Measurements from ENCODE around the gene HDAC7.

Gene HDAC7

DNA sequence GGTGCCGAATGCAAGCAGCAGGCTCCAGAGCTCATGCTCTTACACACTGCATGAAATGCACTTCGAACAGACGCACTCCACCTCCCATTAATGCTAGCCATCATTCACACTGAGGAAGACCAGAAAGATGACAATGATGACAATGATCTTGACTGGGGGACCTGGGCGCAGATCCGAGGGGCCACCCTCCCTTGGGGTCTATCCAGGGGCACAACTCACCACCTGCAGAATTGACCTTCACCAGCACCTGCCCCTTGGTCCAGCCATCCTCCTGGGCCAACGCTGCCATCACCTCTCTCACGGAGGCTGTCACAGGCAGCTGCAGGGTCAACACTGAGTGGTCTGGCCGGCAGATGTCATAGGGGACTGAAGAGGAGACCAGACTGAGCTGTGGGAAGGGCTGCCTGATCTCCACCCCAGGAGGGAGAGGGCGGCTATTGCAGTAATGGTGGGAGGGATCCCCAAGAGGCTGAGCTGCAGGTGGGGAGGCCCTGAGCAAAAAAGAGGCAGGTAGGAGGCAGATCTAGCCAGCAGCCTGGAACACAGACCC is 76.3 kb downstream of the HDAC7 start:
- no peak for FAIRE-seq

- no peak for FAIRE-seq
These were observed 77.4 kb downstream of the HDAC7 start for GRCh38 chr12:47742253-47742825.

DNA sequence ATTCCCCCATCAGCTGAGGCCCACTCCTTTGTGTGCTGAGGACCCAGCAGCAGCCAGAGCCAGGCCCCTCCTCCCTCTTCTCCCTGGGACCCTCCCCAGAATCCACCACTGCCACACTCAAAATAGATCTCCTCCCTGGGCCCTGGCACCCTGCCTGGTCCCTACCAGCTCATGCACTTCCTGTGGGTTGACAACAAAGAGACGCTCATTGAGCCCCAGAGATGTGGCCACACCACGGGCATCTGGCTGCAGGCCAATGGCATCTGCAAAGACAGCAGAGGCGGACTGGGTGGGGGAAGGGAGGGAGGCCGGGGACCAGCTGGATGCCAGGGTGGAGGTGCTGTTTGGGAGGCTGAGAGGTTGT is 78.4 kb downstream of the HDAC7 start:
- no peak for FAIRE-seq

DNA sequence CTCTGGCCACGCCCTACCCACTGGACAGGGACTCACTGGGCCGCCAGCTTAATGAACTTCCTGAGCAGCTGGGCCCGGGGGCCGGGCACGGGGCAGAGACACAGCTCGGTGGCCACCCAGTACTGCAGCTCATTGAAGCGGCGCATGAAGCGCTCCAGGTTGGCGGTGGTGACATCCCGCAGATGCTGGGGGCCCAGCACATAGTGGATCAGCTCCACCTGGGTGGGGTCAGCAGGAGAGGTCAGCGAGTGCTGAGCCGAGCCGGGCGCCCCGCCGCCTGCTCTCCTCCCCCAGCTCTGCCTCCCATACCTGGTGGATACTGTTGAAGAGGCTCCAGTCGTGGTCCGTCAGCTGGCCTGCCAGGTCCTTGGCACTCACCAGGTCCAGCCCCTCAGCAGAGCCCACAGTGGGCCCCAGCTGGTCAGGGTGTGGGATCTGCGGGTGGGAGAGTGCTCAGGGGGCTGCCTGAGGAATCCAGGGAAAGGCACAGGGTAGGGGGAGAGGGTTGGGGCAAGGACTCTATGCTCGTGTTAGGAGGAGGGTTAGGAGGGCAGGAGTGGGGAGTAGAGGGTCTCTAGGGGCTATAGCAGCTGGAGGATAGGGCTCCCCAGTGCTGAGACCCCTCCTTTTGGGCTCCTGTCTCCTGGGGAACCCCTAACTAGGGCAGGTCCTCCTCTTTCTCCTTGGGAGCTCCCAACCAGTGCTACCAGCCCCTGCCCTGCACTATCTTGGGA is 78.9 kb downstream of the HDAC7 start:
- FAIRE-seq, result no peak

DNA sequence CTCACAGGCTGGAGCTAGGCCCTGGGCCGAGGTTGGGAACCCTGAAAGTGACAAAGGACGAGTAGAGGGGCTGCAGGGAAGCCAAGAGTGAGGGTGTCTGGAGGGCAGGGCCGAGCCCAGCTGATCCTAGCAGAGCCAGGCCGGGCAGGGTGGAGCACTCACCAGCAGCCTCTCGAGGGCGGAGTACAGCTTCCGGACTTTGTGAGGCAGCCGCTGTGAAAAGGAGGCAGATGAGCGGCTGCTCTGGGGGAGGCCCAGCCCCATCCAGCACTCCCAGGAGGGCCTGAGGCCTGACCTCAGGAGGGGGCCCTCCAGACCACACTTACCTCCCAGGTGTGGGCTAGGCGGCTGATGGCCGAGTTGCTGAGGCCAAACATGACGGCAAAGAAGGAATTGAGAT is 79.7 kb downstream of the HDAC7 start:
- FAIRE-seq, result no peak

GRCh38 chr12:47739297-47739696 is 80.4 kb downstream of the HDAC7 start:
- no peak for FAIRE-seq

GRCh38 chr12:47737936-47738594 is 81.6 kb downstream of the HDAC7 start:
- FAIRE-seq, result no peak

DNA sequence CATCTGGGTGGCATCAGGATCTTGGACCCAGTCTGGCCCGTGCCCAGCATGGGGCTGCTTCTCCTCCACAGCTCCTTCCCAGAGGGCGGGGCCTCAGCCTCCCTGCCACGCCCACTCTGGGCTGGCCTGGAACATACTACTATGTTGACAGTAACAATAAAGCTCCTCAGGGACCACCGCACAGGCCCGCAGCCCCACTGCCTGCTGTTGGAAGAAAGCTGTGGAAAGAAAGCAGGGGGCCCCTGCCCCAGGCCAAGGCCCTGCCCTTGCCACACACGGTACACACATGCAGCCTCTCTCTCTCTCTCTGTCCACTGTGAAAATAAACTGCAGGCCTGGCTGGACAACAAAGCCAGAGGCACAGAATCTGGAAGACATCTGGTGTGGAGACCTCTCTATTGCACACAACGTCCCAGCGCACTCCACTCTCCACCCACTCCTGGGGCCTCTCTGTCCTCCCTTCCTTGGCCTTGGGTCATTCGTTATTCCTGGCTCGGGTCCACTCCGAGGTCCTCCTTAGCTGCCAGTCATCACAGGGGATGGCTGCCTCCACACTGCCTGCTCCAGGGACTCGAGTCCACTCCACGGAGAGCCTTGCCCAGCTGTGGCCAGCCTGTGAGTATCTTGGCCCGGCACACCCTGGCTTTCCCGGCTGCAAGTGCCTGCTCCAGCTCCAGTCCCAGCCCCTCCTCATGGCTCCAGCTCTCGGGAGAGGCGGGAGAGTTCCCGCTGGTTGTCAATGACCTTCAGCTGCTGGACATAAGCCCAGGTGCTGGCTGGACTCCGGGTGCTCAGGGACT is 82.6 kb downstream of the HDAC7 start:
- FAIRE-seq, result no peak

GRCh38 chr12:47736216-47736615 is 83.5 kb downstream of the HDAC7 start:
- FAIRE-seq, result no peak

GRCh38 chr12:47735649-47736048 is 84.1 kb downstream of the HDAC7 start:
- no peak for FAIRE-seq

DNA sequence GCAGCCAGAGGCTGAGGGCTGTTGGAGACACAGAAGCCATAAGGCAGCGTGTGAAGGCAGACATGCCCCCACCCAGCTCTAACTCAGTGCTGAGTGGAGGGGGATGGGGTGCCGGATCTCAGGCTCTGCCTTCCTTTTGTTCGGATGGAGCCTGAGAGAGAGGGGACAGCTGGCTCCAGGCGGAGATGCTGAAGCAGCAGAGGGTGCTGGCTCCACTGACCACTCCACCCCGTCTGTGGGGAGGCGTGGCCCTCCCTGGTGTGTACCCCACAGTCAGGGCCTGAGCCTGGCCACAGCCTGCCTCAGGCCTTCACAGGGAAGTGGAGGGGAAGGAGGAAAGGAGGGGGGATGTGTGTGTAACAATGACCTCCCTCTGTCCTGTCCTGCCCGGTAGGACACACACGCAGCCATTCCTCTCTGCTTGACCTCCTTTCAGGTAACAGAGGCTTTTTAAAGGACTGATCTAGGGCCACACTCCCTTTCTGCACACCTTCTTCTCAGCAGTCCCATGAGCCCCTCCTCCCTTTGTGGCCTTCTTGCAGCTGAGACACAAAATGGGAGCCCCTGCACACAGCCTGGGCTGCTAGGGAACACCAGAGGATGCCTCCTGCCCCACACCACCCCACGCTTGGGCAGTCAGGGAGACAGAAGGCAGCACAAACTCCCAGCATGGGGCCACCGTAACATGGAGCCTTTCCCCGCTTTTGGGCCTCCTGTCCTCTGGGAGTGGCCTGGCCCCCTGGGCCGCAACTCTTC is 84.8 kb downstream of the HDAC7 start:
- FAIRE-seq, result no peak

DNA sequence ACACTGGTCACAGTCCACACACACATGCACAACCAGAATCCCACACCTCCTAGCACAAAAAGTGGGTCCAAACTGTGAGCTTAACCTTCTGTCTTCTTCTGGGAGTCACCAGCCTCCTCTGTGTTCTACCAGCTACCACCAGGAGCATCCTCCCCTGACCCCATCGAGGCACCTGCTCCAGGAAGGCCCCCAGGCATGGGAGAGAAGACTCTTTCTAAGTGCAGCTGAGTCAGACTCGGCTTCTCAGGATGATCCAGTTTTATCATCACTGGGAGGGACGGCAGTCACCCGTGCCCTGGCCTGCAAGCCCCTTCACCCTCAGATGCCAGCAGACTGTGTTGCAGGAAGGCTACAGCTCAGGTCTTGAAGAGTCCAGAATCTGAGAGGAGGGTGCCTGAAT is 86.6 kb downstream of the HDAC7 start:
- FAIRE-seq, result no peak

Data from TTC549 (cell line).